ENCODE results near the gene USP5.

USP5 gene

GRCh38 chr12:6827982-6828780, 23.8 kb upstream of the USP5 start, which contains the start of gene P3H3:
P3H3 (plus strand) TSS chr12:6828407; CDS start chr12:6828441, 34 bp downstream.
- Histone ChIP-seq H3K4me3 (ENCODE audit: low read depth, low read length) (peak within 1 kb of the TSS; percentile 67), H3K9me3 (ENCODE audit: severe bottlenecking) (no peaks in the 10 kb centered on the region), H3K27me3 (ENCODE audit: insufficient read depth, low read depth, severe bottlenecking) (no peaks in the 10 kb centered on the region), H3K36me3 (peaks cover 56% of the 10 kb centered on the region), H3K27ac (peak within 1 kb of the TSS; percentile 91)
- DNase-seq, result peak; percentile 49
- TF ChIP-seq CTCF (IDR thresholded peaks at IDR 0.05; ENCODE audit: low read depth, low read length), result 0 out of 2 replicates have a peak, but pooled peaks have one; percentile 4

- H3K27ac ChIP-seq, result peak overlapping the region; percentile 91
- TF ChIP-seq CTCF (IDR thresholded peaks at IDR 0.05; ENCODE audit: low read depth, low read length), result no peak
- peaks cover 64% of the 10 kb centered on the region for H3K36me3 ChIP-seq
- H3K9me3 ChIP-seq (ENCODE audit: severe bottlenecking), result no peaks in the 10 kb centered on the region
- H3K4me3 ChIP-seq (ENCODE audit: low read depth, low read length), result peak overlapping the region; percentile 67
- H3K27me3 ChIP-seq (ENCODE audit: insufficient read depth, low read depth, severe bottlenecking), result no peaks in the 10 kb centered on the region
- peak; percentile 52 for DNase-seq
Observed at GRCh38 chr12:6828781-6829535, 23.0 kb upstream of the USP5 start.

GRCh38 chr12:6829536-6830220, 22.3 kb upstream of the USP5 start:
- peak; percentile 71 for DNase-seq
- TF ChIP-seq CTCF (IDR thresholded peaks at IDR 0.05; ENCODE audit: low read depth, low read length), result peak; percentile 18; the same call in 1 of the 2 replicates
- H3K27ac ChIP-seq, result peak overlapping the region; percentile 91
- H3K27me3 ChIP-seq (ENCODE audit: insufficient read depth, low read depth, severe bottlenecking), result no peaks in the 10 kb centered on the region
- H3K9me3 ChIP-seq (ENCODE audit: severe bottlenecking), result no peaks in the 10 kb centered on the region
- peaks cover 67% of the 10 kb centered on the region for H3K36me3 ChIP-seq
- H3K4me3 ChIP-seq (ENCODE audit: low read depth, low read length), result peak overlapping the region; percentile 67

- H3K27me3 ChIP-seq (ENCODE audit: insufficient read depth, low read depth, severe bottlenecking), result no peaks in the 10 kb centered on the region
- no peak for TF ChIP-seq CTCF (IDR thresholded peaks at IDR 0.05; ENCODE audit: low read depth, low read length)
- peaks cover 71% of the 10 kb centered on the region for H3K36me3 ChIP-seq
- DNase-seq, result peak; percentile 35
- peak overlapping the region; percentile 67 for H3K4me3 ChIP-seq (ENCODE audit: low read depth, low read length)
- H3K9me3 ChIP-seq (ENCODE audit: severe bottlenecking), result no peaks in the 10 kb centered on the region
- H3K27ac ChIP-seq, result peak overlapping the region; percentile 91
Observed at GRCh38 chr12:6830286-6830890, 21.6 kb upstream of the USP5 start.

GRCh38 chr12:6830999-6831398, 21.0 kb upstream of the USP5 start:
- H3K9me3 ChIP-seq (ENCODE audit: severe bottlenecking), result no peaks in the 10 kb centered on the region
- TF ChIP-seq CTCF (IDR thresholded peaks at IDR 0.05; ENCODE audit: low read depth, low read length), result no peak
- no peak for DNase-seq
- H3K36me3 ChIP-seq, result peaks cover 74% of the 10 kb centered on the region
- H3K27me3 ChIP-seq (ENCODE audit: insufficient read depth, low read depth, severe bottlenecking), result no peaks in the 10 kb centered on the region
- peak overlapping the region; percentile 36; the same call in 1 of the 2 replicates for H3K27ac ChIP-seq
- no peak overlapping the region for H3K4me3 ChIP-seq (ENCODE audit: low read depth, low read length)
